HepG2 (cell line): ENCODE measurements around the gene IRF6.

Source experiments
- BHLHE40 ChIP-seq: IDR thresholded peaks from 2 replicates; pipeline ENCODE4 v1.6.1; 2011; ENCODE audit warnings: low read length, improper control_type of control experiment
- EP300 ChIP-seq, 3 experiments: sonication (generic) in 1 of 3; formaldehyde crosslinking in 1 of 3; IDR thresholded peaks; 2 replicates each; pipeline versions ENCODE4 v1.5.1 to v1.6.1; 2011 to 2020; ENCODE audit warnings: low read depth in 2 of 3, low read length in 2 of 3, borderline replicate concordance in 1 of 3, improper control_type of control experiment in 1 of 3, mild to moderate bottlenecking in 1 of 3, missing genetic modification reagents in 1 of 3, moderate library complexity in 1 of 3
- FIP1L1 ChIP-seq: fragments of 200-400 bp; formaldehyde crosslinking; IDR thresholded peaks from 2 replicates; pipeline ENCODE4 v1.6.1; 2018; ENCODE audit warnings: low read depth, mild to moderate bottlenecking, low read length, moderate library complexity, borderline replicate concordance; ENCODE audit not compliant: insufficient read depth
- KDM3A ChIP-seq: IDR thresholded peaks from 2 replicates; pipeline ENCODE4 v1.6.1; 2018; ENCODE audit warnings: low read depth, missing compliant biosample characterization
- KLF6 ChIP-seq: IDR thresholded peaks from 2 replicates; pipeline ENCODE4 v1.8.0; 2016; ENCODE audit warnings: missing biosample characterization, missing genetic modification reagents
- MXI1 ChIP-seq: IDR thresholded peaks from 3 replicates; pipeline ENCODE4 v1.6.1; 2012; ENCODE audit warnings: low read depth, low read length, inconsistent platforms, borderline replicate concordance
- RXRA ChIP-seq: sonication (generic); formaldehyde crosslinking; IDR thresholded peaks from 2 replicates; pipeline ENCODE4 v1.5.1; 2020; ENCODE audit warnings: missing genetic modification reagents
- ZSCAN31 ChIP-seq: sonication (generic); formaldehyde crosslinking; IDR thresholded peaks from 2 replicates; pipeline ENCODE4 v1.5.0; 2020; ENCODE audit warnings: low read depth, mild to moderate bottlenecking, missing genetic modification reagents
- TF ChIP-seq, protein P1 (sequence below): sonication (generic); formaldehyde crosslinking; IDR thresholded peaks from 2 replicates; pipeline ENCODE4 v1.5.0; 2020; ENCODE audit warnings: mild to moderate bottlenecking, missing genetic modification reagents, moderate library complexity
- TF ChIP-seq, protein P2 (sequence below): sonication (generic); formaldehyde crosslinking; IDR thresholded peaks from 2 replicates; pipeline ENCODE4 v1.4.0; 2020; ENCODE audit warnings: mild to moderate bottlenecking, missing genetic modification reagents
- TF ChIP-seq, protein P3 (sequence below), 2 experiments: sonication (generic) in 1 of 2; formaldehyde crosslinking in 1 of 2; IDR thresholded peaks; 2 replicates each; pipeline versions ENCODE4 v1.4.0 to v1.6.1; 2018 to 2020; ENCODE audit warnings: missing genetic modification reagents in 2 of 2, borderline replicate concordance in 1 of 2, low read depth in 1 of 2, mild to moderate bottlenecking in 1 of 2, missing biosample characterization in 1 of 2
- TF ChIP-seq, protein P4 (sequence below): IDR thresholded peaks from 2 replicates; pipeline ENCODE4 v1.6.1; 2012; ENCODE audit warnings: inconsistent platforms

DNA sequence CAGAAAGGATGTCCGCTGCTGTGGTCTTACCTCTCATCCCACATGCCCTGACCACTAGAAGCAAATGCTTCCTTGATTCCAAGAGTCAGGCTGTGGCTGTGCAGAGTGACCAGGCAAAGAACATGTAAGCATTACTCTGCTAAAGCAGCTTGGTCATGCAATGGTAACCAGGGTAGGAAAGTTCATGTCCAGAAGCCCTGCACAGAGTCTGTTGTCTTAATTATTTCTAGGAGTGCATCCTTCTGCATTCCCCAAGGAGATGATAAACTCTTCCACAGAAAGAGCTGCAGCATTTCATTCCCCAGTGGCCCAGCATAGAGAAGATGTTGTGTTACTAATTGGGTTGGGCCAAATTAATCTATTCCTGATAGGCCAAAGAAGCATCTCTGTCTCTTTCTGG lies 11.7 kb upstream of the IRF6 start:
- TF ChIP-seq FIP1L1 (no peak), KLF6 (CRISPR knock-in tag) (no peak), KDM3A (no peak), EP300 (IDR thresholded peaks at IDR 0.05; ENCODE audit: low read depth in 2 of 2, low read length in 2 of 2) (no peak), EP300 (CRISPR knock-in tag; IDR thresholded peaks at IDR 0.05; ENCODE audit: borderline replicate concordance) (no peak), BHLHE40 (no peak), ZSCAN31 (CRISPR knock-in tag) (no peak), MXI1 (no peak), RXRA (CRISPR knock-in tag) (no peak)
- TF ChIP-seq, protein P1, sequence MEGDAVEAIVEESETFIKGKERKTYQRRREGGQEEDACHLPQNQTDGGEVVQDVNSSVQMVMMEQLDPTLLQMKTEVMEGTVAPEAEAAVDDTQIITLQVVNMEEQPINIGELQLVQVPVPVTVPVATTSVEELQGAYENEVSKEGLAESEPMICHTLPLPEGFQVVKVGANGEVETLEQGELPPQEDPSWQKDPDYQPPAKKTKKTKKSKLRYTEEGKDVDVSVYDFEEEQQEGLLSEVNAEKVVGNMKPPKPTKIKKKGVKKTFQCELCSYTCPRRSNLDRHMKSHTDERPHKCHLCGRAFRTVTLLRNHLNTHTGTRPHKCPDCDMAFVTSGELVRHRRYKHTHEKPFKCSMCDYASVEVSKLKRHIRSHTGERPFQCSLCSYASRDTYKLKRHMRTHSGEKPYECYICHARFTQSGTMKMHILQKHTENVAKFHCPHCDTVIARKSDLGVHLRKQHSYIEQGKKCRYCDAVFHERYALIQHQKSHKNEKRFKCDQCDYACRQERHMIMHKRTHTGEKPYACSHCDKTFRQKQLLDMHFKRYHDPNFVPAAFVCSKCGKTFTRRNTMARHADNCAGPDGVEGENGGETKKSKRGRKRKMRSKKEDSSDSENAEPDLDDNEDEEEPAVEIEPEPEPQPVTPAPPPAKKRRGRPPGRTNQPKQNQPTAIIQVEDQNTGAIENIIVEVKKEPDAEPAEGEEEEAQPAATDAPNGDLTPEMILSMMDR (CRISPR knock-in tag): no peak
- TF ChIP-seq, protein P2, sequence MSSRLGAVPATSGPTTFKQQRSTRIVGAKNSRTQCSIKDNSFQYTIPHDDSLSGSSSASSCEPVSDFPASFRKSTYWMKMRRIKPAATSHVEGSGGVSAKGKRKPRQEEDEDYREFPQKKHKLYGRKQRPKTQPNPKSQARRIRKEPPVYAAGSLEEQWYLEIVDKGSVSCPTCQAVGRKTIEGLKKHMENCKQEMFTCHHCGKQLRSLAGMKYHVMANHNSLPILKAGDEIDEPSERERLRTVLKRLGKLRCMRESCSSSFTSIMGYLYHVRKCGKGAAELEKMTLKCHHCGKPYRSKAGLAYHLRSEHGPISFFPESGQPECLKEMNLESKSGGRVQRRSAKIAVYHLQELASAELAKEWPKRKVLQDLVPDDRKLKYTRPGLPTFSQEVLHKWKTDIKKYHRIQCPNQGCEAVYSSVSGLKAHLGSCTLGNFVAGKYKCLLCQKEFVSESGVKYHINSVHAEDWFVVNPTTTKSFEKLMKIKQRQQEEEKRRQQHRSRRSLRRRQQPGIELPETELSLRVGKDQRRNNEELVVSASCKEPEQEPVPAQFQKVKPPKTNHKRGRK: no peak
- TF ChIP-seq, protein P3, sequence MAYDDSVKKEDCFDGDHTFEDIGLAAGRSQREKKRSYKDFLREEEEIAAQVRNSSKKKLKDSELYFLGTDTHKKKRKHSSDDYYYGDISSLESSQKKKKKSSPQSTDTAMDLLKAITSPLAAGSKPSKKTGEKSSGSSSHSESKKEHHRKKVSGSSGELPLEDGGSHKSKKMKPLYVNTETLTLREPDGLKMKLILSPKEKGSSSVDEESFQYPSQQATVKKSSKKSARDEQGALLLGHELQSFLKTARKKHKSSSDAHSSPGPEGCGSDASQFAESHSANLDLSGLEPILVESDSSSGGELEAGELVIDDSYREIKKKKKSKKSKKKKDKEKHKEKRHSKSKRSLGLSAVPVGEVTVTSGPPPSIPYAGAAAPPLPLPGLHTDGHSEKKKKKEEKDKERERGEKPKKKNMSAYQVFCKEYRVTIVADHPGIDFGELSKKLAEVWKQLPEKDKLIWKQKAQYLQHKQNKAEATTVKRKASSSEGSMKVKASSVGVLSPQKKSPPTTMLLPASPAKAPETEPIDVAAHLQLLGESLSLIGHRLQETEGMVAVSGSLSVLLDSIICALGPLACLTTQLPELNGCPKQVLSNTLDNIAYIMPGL (CRISPR knock-in tag; IDR thresholded peaks at IDR 0.05; ENCODE audit: borderline replicate concordance in 1 of 2, low read depth in 1 of 2): no peak
- TF ChIP-seq, protein P4, sequence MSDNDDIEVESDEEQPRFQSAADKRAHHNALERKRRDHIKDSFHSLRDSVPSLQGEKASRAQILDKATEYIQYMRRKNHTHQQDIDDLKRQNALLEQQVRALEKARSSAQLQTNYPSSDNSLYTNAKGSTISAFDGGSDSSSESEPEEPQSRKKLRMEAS: no peak
